ENCODE data around the gene TRIO.
"Not testable (repeated sequence)": the region's sequence is repeated elsewhere in the genome, so short reads cannot be mapped to it uniquely, and the experiment has no call there.

TRIO gene

GRCh38 chr5:14431534-14431933 lies 288.4 kb downstream of the TRIO start:
- TF ChIP-seq CTCF (IDR thresholded peaks at IDR 0.05; ENCODE audit: insufficient read depth, low read length, poor library complexity, severe bottlenecking): no peak
- no peak for TF ChIP-seq EZH2phosphoT487 (conservative IDR thresholded peaks at IDR 0.05; ENCODE audit: low read length)
- Histone ChIP-seq H3F3A (ENCODE audit: insufficient read depth) (no peaks in the 10 kb centered on the region), H3K9me3 (ENCODE audit: insufficient read depth, low read length) (no peaks in the 10 kb centered on the region), H4K20me1 (ENCODE audit: low read depth, low read length) (no peaks in the 10 kb centered on the region), H2AFZ (ENCODE audit: low read depth, low read length, severe bottlenecking) (no peak overlapping the region), H3K4me2 (ENCODE audit: low read depth, low read length, poor library complexity, severe bottlenecking) (no peak overlapping the region), H3K79me2 (ENCODE audit: insufficient read depth, low read length) (no peaks in the 10 kb centered on the region), H3K36me3 (ENCODE audit: low read length) (no peaks in the 10 kb centered on the region), H3K27me3 (ENCODE audit: low read length) (no peaks in the 10 kb centered on the region), H3K9me2 (replicated peaks; ENCODE audit: insufficient read depth, low read length) (no peaks in the 10 kb centered on the region), H3K27ac (ENCODE audit: low read depth, low read length) (no peak overlapping the region), H3K9ac (ENCODE audit: low read length) (no peak overlapping the region), H3K4me3 (ENCODE audit: insufficient read depth, low read length, poor library complexity, severe bottlenecking) (no peak overlapping the region)

- no peak overlapping the region for H3K9ac ChIP-seq (ENCODE audit: low read length)
- H2AFZ ChIP-seq (ENCODE audit: low read depth, low read length, severe bottlenecking): no peak overlapping the region
- no peaks in the 10 kb centered on the region for H3K27me3 ChIP-seq (ENCODE audit: low read length)
- no peaks in the 10 kb centered on the region for H3K79me2 ChIP-seq (ENCODE audit: insufficient read depth, low read length)
- no peaks in the 10 kb centered on the region for H3K9me3 ChIP-seq (ENCODE audit: insufficient read depth, low read length)
- H3K9me2 ChIP-seq (replicated peaks; ENCODE audit: insufficient read depth, low read length): no peaks in the 10 kb centered on the region
- no peaks in the 10 kb centered on the region for H3K36me3 ChIP-seq (ENCODE audit: low read length)
- no peak overlapping the region for H3K27ac ChIP-seq (ENCODE audit: low read depth, low read length)
- no peaks in the 10 kb centered on the region for H4K20me1 ChIP-seq (ENCODE audit: low read depth, low read length)
- H3K4me2 ChIP-seq (ENCODE audit: low read depth, low read length, poor library complexity, severe bottlenecking): no peak overlapping the region
- no peaks in the 10 kb centered on the region for H3F3A ChIP-seq (ENCODE audit: insufficient read depth)
- no peak overlapping the region for H3K4me3 ChIP-seq (ENCODE audit: insufficient read depth, low read length, poor library complexity, severe bottlenecking)
- no peak for TF ChIP-seq EZH2phosphoT487 (conservative IDR thresholded peaks at IDR 0.05; ENCODE audit: low read length)
- no peak for TF ChIP-seq CTCF (IDR thresholded peaks at IDR 0.05; ENCODE audit: insufficient read depth, low read length, poor library complexity, severe bottlenecking)
Measured at GRCh38 chr5:14432931-14433589, 289.9 kb downstream of the TRIO start.

GRCh38 chr5:14435481-14435880 lies 292.3 kb downstream of the TRIO start:
- H3K9ac ChIP-seq (ENCODE audit: low read length): no peak overlapping the region
- no peak overlapping the region for H3K4me3 ChIP-seq (ENCODE audit: insufficient read depth, low read length, poor library complexity, severe bottlenecking)
- no peak overlapping the region for H2AFZ ChIP-seq (ENCODE audit: low read depth, low read length, severe bottlenecking)
- no peaks in the 10 kb centered on the region for H3K36me3 ChIP-seq (ENCODE audit: low read length)
- H3K79me2 ChIP-seq (ENCODE audit: insufficient read depth, low read length): no peaks in the 10 kb centered on the region
- H3K9me2 ChIP-seq (replicated peaks; ENCODE audit: insufficient read depth, low read length): no peaks in the 10 kb centered on the region
- no peaks in the 10 kb centered on the region for H3K27me3 ChIP-seq (ENCODE audit: low read length)
- H3K27ac ChIP-seq (ENCODE audit: low read depth, low read length): no peak overlapping the region
- no peak overlapping the region for H3K4me2 ChIP-seq (ENCODE audit: low read depth, low read length, poor library complexity, severe bottlenecking)
- H3F3A ChIP-seq (ENCODE audit: insufficient read depth): no peaks in the 10 kb centered on the region
- H4K20me1 ChIP-seq (ENCODE audit: low read depth, low read length): no peaks in the 10 kb centered on the region
- TF ChIP-seq EZH2phosphoT487 (conservative IDR thresholded peaks at IDR 0.05; ENCODE audit: low read length): no peak
- no peak for TF ChIP-seq CTCF (IDR thresholded peaks at IDR 0.05; ENCODE audit: insufficient read depth, low read length, poor library complexity, severe bottlenecking)
- H3K9me3 ChIP-seq (ENCODE audit: insufficient read depth, low read length): no peaks in the 10 kb centered on the region

DNA sequence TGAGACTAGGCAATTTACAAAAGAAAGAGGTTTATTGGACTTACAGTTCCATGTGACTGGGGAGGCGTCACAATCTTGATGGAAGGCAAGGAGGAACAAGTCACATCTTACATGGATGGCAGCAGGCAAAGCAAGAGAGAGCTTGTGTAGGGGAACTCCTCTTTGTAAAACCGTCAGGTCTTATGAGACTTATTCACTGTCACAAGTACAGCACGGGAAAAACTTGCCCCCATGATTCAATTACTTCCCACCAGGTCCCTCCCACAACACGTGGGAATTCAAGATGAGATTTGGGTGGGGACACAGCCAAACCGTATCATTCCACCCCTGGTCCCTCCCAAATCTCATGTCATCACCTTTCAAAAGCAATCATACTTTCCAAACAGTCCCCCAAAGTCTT lies 293.0 kb downstream of the TRIO start:
- H3K36me3 ChIP-seq (ENCODE audit: low read length); H3K4me2 ChIP-seq (ENCODE audit: low read depth, low read length, poor library complexity, severe bottlenecking); H3K9me3 ChIP-seq (ENCODE audit: insufficient read depth, low read length); H3K4me3 ChIP-seq (ENCODE audit: insufficient read depth, low read length, poor library complexity, severe bottlenecking); H3F3A ChIP-seq (ENCODE audit: insufficient read depth); H3K9me2 ChIP-seq (replicated peaks; ENCODE audit: insufficient read depth, low read length); H4K20me1 ChIP-seq (ENCODE audit: low read depth, low read length); H3K9ac ChIP-seq (ENCODE audit: low read length); H2AFZ ChIP-seq (ENCODE audit: low read depth, low read length, severe bottlenecking); H3K27me3 ChIP-seq (ENCODE audit: low read length); H3K27ac ChIP-seq (ENCODE audit: low read depth, low read length); H3K79me2 ChIP-seq (ENCODE audit: insufficient read depth, low read length): not testable (repeated sequence)
